Measurements from ENCODE around the gene HTR3D. TPM values are rescaled to one million over a fixed set of nuclear protein-coding genes. Genes with fewer than 3 reads are reported as not detected.

The HTR3D gene
- polyA plus RNA-seq, 1 of the 3 experiments (the other 2 are of a cell fraction): not detected

DNA sequence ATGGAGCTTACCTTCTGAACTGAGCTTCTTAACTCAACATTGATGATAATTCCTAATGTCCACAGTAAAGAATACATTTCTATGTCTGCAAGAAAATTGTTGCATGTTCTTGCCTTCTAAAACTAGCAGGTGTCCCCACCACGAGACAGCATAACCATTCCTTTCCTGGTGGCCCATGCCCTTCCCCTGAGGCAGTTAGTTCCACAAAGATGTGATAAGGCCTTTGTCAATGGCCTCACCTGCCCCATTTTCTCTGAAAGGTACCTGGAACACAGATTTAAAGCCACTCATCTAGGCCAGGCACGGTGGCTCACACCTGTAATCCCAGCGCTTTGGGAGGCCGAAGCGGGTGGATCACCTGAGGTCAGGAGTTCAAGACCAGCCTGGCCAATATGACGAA is 44.4 kb downstream of the HTR3D start:
- no peak for DNase-seq
- H3K9me2 ChIP-seq: no peaks in the 10 kb centered on the region
- CTCF ChIA-PET: no interaction called here
- 59% methylated on average over 6 of the region's 6 CpGs for WGBS (ENCODE audit: low lambda C conversion rate)
- H3K4me1 ChIP-seq (ENCODE audit: control insufficient read depth in 1 of 2, insufficient read depth in 2 of 2, low read depth in 1 of 2, low read length in 1 of 2): no peaks in the 10 kb centered on the region
- H2AFZ ChIP-seq (ENCODE audit: low read depth): no peak overlapping the region
- POLR2A ChIA-PET: no interaction called here
- no peak overlapping the region for H3K4me2 ChIP-seq
- no peaks in the 10 kb centered on the region for H3F3A ChIP-seq (replicated peaks; ENCODE audit: insufficient read depth)
- H3K36me3 ChIP-seq (replicated peaks in 1 of 2; ENCODE audit: control insufficient read depth in 1 of 2, insufficient read depth in 2 of 2, low read length in 1 of 2): no peaks in the 10 kb centered on the region
- no peaks in the 10 kb centered on the region for H3K9me3 ChIP-seq
- no peak overlapping the region for H3K27ac ChIP-seq (ENCODE audit: low read depth in 2 of 2, low read length in 1 of 2)
- H3K27me3 ChIP-seq (ENCODE audit: insufficient read depth): no peaks in the 10 kb centered on the region
- H3K79me2 ChIP-seq (ENCODE audit: insufficient read depth): no peaks in the 10 kb centered on the region
- TF ChIP-seq, protein P1, sequence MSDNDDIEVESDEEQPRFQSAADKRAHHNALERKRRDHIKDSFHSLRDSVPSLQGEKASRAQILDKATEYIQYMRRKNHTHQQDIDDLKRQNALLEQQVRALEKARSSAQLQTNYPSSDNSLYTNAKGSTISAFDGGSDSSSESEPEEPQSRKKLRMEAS (IDR thresholded peaks at IDR 0.05; ENCODE audit: low read depth): no peak
- TF ChIP-seq MXI1 (IDR thresholded peaks at IDR 0.05; ENCODE audit: low read depth, low read length) (no peak), TCF12 (IDR thresholded peaks at IDR 0.05) (no peak), JUND (IDR thresholded peaks at IDR 0.05) (no peak), CHD2 (IDR thresholded peaks at IDR 0.05; ENCODE audit: low read length, partially characterized antibody) (no peak), RFX5 (IDR thresholded peaks at IDR 0.05; ENCODE audit: low read length) (no peak), RCOR1 (IDR thresholded peaks at IDR 0.05; ENCODE audit: low read length) (no peak), GABPA (IDR thresholded peaks at IDR 0.05; ENCODE audit: low read depth) (no peak), RAD21 (IDR thresholded peaks at IDR 0.05; ENCODE audit: low read length) (no peak), POLR2AphosphoS5 (IDR thresholded peaks at IDR 0.05; ENCODE audit: low read depth, low read length) (no peak), SMC3 (IDR thresholded peaks at IDR 0.05; ENCODE audit: low read depth, low read length) (no peak), EP300 (IDR thresholded peaks at IDR 0.05; ENCODE audit: borderline replicate concordance in 1 of 2, low read depth in 1 of 2, low read length in 1 of 2) (no peak), RXRA (IDR thresholded peaks at IDR 0.05; ENCODE audit: borderline replicate concordance, low read depth) (no peak), SIN3A (IDR thresholded peaks at IDR 0.05; ENCODE audit: borderline replicate concordance, low read depth, low read length) (no peak), EZH2phosphoT487 (IDR thresholded peaks at IDR 0.05; ENCODE audit: borderline replicate concordance, low read depth) (no peak)
- TF ChIP-seq, protein P2, sequence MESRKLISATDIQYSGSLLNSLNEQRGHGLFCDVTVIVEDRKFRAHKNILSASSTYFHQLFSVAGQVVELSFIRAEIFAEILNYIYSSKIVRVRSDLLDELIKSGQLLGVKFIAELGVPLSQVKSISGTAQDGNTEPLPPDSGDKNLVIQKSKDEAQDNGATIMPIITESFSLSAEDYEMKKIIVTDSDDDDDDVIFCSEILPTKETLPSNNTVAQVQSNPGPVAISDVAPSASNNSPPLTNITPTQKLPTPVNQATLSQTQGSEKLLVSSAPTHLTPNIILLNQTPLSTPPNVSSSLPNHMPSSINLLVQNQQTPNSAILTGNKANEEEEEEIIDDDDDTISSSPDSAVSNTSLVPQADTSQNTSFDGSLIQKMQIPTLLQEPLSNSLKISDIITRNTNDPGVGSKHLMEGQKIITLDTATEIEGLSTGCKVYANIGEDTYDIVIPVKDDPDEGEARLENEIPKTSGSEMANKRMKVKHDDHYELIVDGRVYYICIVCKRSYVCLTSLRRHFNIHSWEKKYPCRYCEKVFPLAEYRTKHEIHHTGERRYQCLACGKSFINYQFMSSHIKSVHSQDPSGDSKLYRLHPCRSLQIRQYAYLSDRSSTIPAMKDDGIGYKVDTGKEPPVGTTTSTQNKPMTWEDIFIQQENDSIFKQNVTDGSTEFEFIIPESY (IDR thresholded peaks at IDR 0.05; ENCODE audit: borderline replicate concordance, low read depth): no peak
- no peaks in the 10 kb centered on the region for H4K20me1 ChIP-seq (ENCODE audit: insufficient read depth)
- no peak overlapping the region for H3K9ac ChIP-seq
- no peak overlapping the region for H3K4me3 ChIP-seq (ENCODE audit: low read depth in 2 of 2, low read length in 1 of 2)

DNA sequence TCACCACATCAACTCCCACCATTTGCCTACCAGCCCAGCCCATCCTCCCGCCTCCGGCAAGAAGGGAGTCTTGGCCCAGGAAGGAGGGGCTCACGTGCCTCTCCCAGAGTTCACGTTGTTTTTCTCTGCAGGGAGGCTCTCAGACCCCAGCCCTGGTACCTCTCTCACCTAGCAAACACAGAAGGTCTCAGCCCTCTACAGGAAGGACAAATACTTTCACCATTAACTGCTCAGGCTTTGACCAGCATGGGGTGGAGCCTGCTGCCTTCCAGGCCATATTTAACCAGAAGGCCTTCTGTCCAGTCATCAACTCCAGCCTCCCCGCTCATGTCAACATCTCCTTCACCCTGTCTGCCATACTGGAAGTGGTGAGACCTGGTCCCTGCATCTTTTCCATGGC is 46.3 kb downstream of the HTR3D start:
- TF ChIP-seq EP300 (IDR thresholded peaks at IDR 0.05; ENCODE audit: borderline replicate concordance in 1 of 2, low read depth in 1 of 2, low read length in 1 of 2) (no peak), ELF1 (IDR thresholded peaks at IDR 0.05) (no peak), TEAD4 (IDR thresholded peaks at IDR 0.05; ENCODE audit: borderline replicate concordance, insufficient read depth) (no peak), RXRA (IDR thresholded peaks at IDR 0.05; ENCODE audit: borderline replicate concordance, low read depth) (no peak)
- TF ChIP-seq, protein P3, sequence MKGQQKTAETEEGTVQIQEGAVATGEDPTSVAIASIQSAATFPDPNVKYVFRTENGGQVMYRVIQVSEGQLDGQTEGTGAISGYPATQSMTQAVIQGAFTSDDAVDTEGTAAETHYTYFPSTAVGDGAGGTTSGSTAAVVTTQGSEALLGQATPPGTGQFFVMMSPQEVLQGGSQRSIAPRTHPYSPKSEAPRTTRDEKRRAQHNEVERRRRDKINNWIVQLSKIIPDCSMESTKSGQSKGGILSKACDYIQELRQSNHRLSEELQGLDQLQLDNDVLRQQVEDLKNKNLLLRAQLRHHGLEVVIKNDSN (IDR thresholded peaks at IDR 0.05; ENCODE audit: borderline replicate concordance, low read depth): no peak
- H3K36me3 ChIP-seq (replicated peaks in 1 of 2; ENCODE audit: control insufficient read depth in 1 of 2, insufficient read depth in 2 of 2, low read length in 1 of 2): no peaks in the 10 kb centered on the region
- H3K4me1 ChIP-seq (ENCODE audit: control insufficient read depth in 1 of 2, insufficient read depth in 2 of 2, low read depth in 1 of 2, low read length in 1 of 2): no peaks in the 10 kb centered on the region
- no peak overlapping the region for H3K4me2 ChIP-seq
- H3K27ac ChIP-seq (ENCODE audit: low read depth in 2 of 2, low read length in 1 of 2): no peak overlapping the region
- H4K20me1 ChIP-seq (ENCODE audit: insufficient read depth): no peaks in the 10 kb centered on the region
- ChIA-PET CTCF (no interaction called here), POLR2A (no interaction called here)
- H3K79me2 ChIP-seq (ENCODE audit: insufficient read depth): no peaks in the 10 kb centered on the region
- no peak overlapping the region for H3K9ac ChIP-seq
- H3F3A ChIP-seq (replicated peaks; ENCODE audit: insufficient read depth): no peaks in the 10 kb centered on the region
- H3K9me2 ChIP-seq: no peaks in the 10 kb centered on the region
- no peaks in the 10 kb centered on the region for H3K27me3 ChIP-seq (ENCODE audit: insufficient read depth)
- DNase-seq: no peak
- no peak overlapping the region for H2AFZ ChIP-seq (ENCODE audit: low read depth)
- 69% methylated on average over 5 of the region's 5 CpGs for WGBS (ENCODE audit: low lambda C conversion rate)
- H3K9me3 ChIP-seq: no peaks in the 10 kb centered on the region
- no peak overlapping the region for H3K4me3 ChIP-seq (ENCODE audit: low read depth in 2 of 2, low read length in 1 of 2)

Data from SK-N-SH (cell line).